ENCODE results near the gene SPINK8.
"Not testable (repeated sequence)": the region's sequence is repeated elsewhere in the genome, so short reads cannot be mapped to it uniquely, and the experiment has no call there.

SPINK8 gene

GRCh38 chr3:48335286-48335685, 1.8 kb upstream of the SPINK8 start:
- CTCF ChIA-PET; H3K4me3 ChIP-seq (ENCODE audit: low read depth, low read length); POLR2A ChIA-PET; H3K9me3 ChIP-seq (ENCODE audit: control insufficient read depth, insufficient read depth, low read depth, low read length); H3K36me3 ChIP-seq (ENCODE audit: control insufficient read depth in 2 of 2, insufficient read depth in 1 of 2, low read length in 2 of 2); H3K27ac ChIP-seq (ENCODE audit: extremely low read depth, low read depth, low read length); H3K4me1 ChIP-seq (ENCODE audit: control insufficient read depth, insufficient read depth, low read length): not testable (repeated sequence)

- POLR2A ChIA-PET: no interaction called here
- Histone ChIP-seq H3K4me3 (ENCODE audit: low read depth, low read length) (no peak overlapping the region), H3K36me3 (ENCODE audit: control insufficient read depth in 2 of 2, insufficient read depth in 1 of 2, low read length in 2 of 2) (no peaks in the 10 kb centered on the region), H3K9me3 (ENCODE audit: control insufficient read depth, insufficient read depth, low read depth, low read length) (no peaks in the 10 kb centered on the region), H3K27ac (ENCODE audit: extremely low read depth, low read depth, low read length) (no peak overlapping the region), H3K4me1 (ENCODE audit: control insufficient read depth, insufficient read depth, low read length) (no peaks in the 10 kb centered on the region)
- CTCF ChIA-PET: interaction anchor here (0.6 kb wide), 1 partner anchor 66 kb away, joined by 5 read pairs; no protein-coding TSS in a partner anchor
- TF ChIP-seq ZNF350 (tag by site-specific recombination; IDR thresholded peaks at IDR 0.05): no peak
- TF ChIP-seq, protein P1, sequence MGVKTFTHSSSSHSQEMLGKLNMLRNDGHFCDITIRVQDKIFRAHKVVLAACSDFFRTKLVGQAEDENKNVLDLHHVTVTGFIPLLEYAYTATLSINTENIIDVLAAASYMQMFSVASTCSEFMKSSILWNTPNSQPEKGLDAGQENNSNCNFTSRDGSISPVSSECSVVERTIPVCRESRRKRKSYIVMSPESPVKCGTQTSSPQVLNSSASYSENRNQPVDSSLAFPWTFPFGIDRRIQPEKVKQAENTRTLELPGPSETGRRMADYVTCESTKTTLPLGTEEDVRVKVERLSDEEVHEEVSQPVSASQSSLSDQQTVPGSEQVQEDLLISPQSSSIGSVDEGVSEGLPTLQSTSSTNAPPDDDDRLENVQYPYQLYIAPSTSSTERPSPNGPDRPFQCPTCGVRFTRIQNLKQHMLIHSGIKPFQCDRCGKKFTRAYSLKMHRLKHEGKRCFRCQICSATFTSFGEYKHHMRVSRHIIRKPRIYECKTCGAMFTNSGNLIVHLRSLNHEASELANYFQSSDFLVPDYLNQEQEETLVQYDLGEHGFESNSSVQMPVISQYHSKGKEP (tag by site-specific recombination; IDR thresholded peaks at IDR 0.05): no peak
- TF ChIP-seq ZNF791 (tag by site-specific recombination; IDR thresholded peaks at IDR 0.05): no peak
- TF ChIP-seq BCL11A (tag by site-specific recombination; IDR thresholded peaks at IDR 0.05; ENCODE audit: low read depth): no peak
- TF ChIP-seq ZNF302 (tag by site-specific recombination; IDR thresholded peaks at IDR 0.05; ENCODE audit: low read depth): no peak
- TF ChIP-seq ZNF354C (tag by site-specific recombination; IDR thresholded peaks at IDR 0.05; ENCODE audit: borderline replicate concordance, low read depth): no peak
- no peak for TF ChIP-seq ZNF138 (tag by site-specific recombination; IDR thresholded peaks at IDR 0.05; ENCODE audit: borderline replicate concordance)
- no peak for TF ChIP-seq FEZF1 (tag by site-specific recombination; IDR thresholded peaks at IDR 0.05)
Observed at GRCh38 chr3:48334605-48335004, 1.1 kb upstream of the SPINK8 start.

- CTCF ChIA-PET; POLR2A ChIA-PET; H3K4me1 ChIP-seq (ENCODE audit: control insufficient read depth, insufficient read depth, low read length): not testable (repeated sequence)
Observed at GRCh38 chr3:48331706-48332435, 1.6 kb downstream of the SPINK8 start.

GRCh38 chr3:48320996-48321395, 12.5 kb downstream of the SPINK8 start:
- Histone ChIP-seq H3K9me3 (ENCODE audit: control insufficient read depth, insufficient read depth, low read depth, low read length) (no peaks in the 10 kb centered on the region), H3K4me1 (ENCODE audit: control insufficient read depth, insufficient read depth, low read length) (no peaks in the 10 kb centered on the region), H3K36me3 (ENCODE audit: control insufficient read depth in 2 of 2, insufficient read depth in 1 of 2, low read length in 2 of 2) (no peaks in the 10 kb centered on the region), H3K4me3 (ENCODE audit: low read depth, low read length) (no peak overlapping the region), H3K27ac (ENCODE audit: extremely low read depth, low read depth, low read length) (no peak overlapping the region)
- CTCF ChIA-PET: interaction anchor here (0.8 to 2.3 kb wide), 2 partner anchors 80 to 115 kb away, joined by 6 to 8 read pairs; no protein-coding TSS in a partner anchor
- POLR2A ChIA-PET: no interaction called here
- no peak for TF ChIP-seq ZNF701 (tag by site-specific recombination; IDR thresholded peaks at IDR 0.05)

More at GRCh38 chr3:48331706-48332435, 1.6 kb downstream of the SPINK8 start:
- not testable (repeated sequence) for H3K9me3 ChIP-seq (ENCODE audit: control insufficient read depth, insufficient read depth, low read depth, low read length); H3K36me3 ChIP-seq (ENCODE audit: control insufficient read depth in 2 of 2, insufficient read depth in 1 of 2, low read length in 2 of 2); H3K27ac ChIP-seq (ENCODE audit: extremely low read depth, low read depth, low read length); H3K4me3 ChIP-seq (ENCODE audit: low read depth, low read length)

- Histone ChIP-seq H3K4me3 (ENCODE audit: low read depth, low read length) (no peak overlapping the region), H3K36me3 (ENCODE audit: control insufficient read depth in 2 of 2, insufficient read depth in 1 of 2, low read length in 2 of 2) (no peaks in the 10 kb centered on the region), H3K4me1 (ENCODE audit: control insufficient read depth, insufficient read depth, low read length) (no peaks in the 10 kb centered on the region), H3K9me3 (ENCODE audit: control insufficient read depth, insufficient read depth, low read depth, low read length) (no peaks in the 10 kb centered on the region), H3K27ac (ENCODE audit: extremely low read depth, low read depth, low read length) (no peak overlapping the region)
- ChIA-PET POLR2A (no interaction called here), CTCF (interaction anchor here (0.7 kb wide), 1 partner anchor 688 kb away, joined by 3 read pairs; no protein-coding TSS in a partner anchor)
- TF ChIP-seq, protein P2, sequence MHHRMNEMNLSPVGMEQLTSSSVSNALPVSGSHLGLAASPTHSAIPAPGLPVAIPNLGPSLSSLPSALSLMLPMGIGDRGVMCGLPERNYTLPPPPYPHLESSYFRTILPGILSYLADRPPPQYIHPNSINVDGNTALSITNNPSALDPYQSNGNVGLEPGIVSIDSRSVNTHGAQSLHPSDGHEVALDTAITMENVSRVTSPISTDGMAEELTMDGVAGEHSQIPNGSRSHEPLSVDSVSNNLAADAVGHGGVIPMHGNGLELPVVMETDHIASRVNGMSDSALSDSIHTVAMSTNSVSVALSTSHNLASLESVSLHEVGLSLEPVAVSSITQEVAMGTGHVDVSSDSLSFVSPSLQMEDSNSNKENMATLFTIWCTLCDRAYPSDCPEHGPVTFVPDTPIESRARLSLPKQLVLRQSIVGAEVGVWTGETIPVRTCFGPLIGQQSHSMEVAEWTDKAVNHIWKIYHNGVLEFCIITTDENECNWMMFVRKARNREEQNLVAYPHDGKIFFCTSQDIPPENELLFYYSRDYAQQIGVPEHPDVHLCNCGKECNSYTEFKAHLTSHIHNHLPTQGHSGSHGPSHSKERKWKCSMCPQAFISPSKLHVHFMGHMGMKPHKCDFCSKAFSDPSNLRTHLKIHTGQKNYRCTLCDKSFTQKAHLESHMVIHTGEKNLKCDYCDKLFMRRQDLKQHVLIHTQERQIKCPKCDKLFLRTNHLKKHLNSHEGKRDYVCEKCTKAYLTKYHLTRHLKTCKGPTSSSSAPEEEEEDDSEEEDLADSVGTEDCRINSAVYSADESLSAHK (tag by site-specific recombination; IDR thresholded peaks at IDR 0.05): no peak
- TF ChIP-seq ZSCAN23 (tag by site-specific recombination; IDR thresholded peaks at IDR 0.05): no peak
- TF ChIP-seq ZIC2 (tag by site-specific recombination; IDR thresholded peaks at IDR 0.05): no peak
- no peak for TF ChIP-seq ZNF561 (tag by site-specific recombination; IDR thresholded peaks at IDR 0.05; ENCODE audit: borderline replicate concordance)
- no peak for TF ChIP-seq ZSCAN30 (tag by site-specific recombination; IDR thresholded peaks at IDR 0.05)
Observed at GRCh38 chr3:48318713-48319468, 14.6 kb downstream of the SPINK8 start.

All from HEK293 (cell line).